T-cell (primary cell): ENCODE data around the gene FXYD6. TPM values are rescaled to one million over a fixed set of nuclear protein-coding genes. Genes with fewer than 3 reads are reported as not detected.
A peak's percentile ranks its signal among the peaks of the same experiment; 100 is the strongest.

Experiments
- ATAC-seq, 4 experiments: fragments of 200-7000 bp in 3 of 4; fragments of 150-1000 bp in 1 of 4; cut with Tn5 transposase; replicated peaks in 1 of 4; 1 replicate in 3 of 4; 2 replicates in 1 of 4; pipeline ENCODE4 v1.10.0; 2021; ENCODE audit warnings: moderate library complexity in 3 of 4, mild to moderate bottlenecking in 2 of 4, moderate number of reproducible peaks in 1 of 4
- CTCF ChIA-PET, 2 donors: fragments of 300-600 bp; sonication (Branson Sonifier 250); formaldehyde crosslinking; loops; one replicate each; lab custom pipeline; 2022; ENCODE audit warnings: antibody characterized with exemption in 2 of 2; lab: Charles Lee
- POLR2A ChIA-PET, 2 donors: fragments of 300-600 bp; sonication (Branson Sonifier 250); formaldehyde crosslinking; loops; one replicate each; lab custom pipeline; 2022; ENCODE audit warnings: antibody characterized with exemption in 2 of 2; lab: Charles Lee
- DNase-seq, 35 experiments: peaks; one replicate each; pipeline versions ENCODE4 v3.0.0 to v3.0.0-alpha.2; 2013 to 2023
- H3K27ac ChIP-seq: one replicate; pipeline ENCODE4 v1.5.1; 2013; ENCODE audit warnings: low read length
- H3K27me3 ChIP-seq, 2 experiments: replicated peaks in 1 of 2; 1 replicate in 1 of 2; 2 replicates in 1 of 2; pipeline versions ENCODE4 v1.6.1 to v1.7.0; 2013; ENCODE audit warnings: low read length in 1 of 2, mixed read lengths in 1 of 2; ENCODE audit not compliant: control insufficient read depth in 2 of 2, insufficient read depth in 2 of 2; ENCODE audit errors: extremely low read depth in 1 of 2
- H3K36me3 ChIP-seq, 2 donors: 1 replicate in 1 of 2; 2 replicates in 1 of 2; pipeline versions ENCODE4 v1.6.1 to v1.7.0; 2013; ENCODE audit warnings: low read length in 1 of 2; ENCODE audit not compliant: control insufficient read depth in 2 of 2, insufficient read depth in 1 of 2; ENCODE audit errors: extremely low read depth in 1 of 2
- H3K4me1 ChIP-seq, 2 experiments: 1 replicate in 1 of 2; 2 replicates in 1 of 2; pipeline versions ENCODE4 v1.6.1 to v1.7.0; 2013; ENCODE audit warnings: low read length in 2 of 2, mixed read lengths in 1 of 2; ENCODE audit not compliant: insufficient read depth in 2 of 2, control insufficient read depth in 1 of 2; ENCODE audit errors: extremely low read depth in 1 of 2
- H3K4me3 ChIP-seq, 2 donors: 1 replicate in 1 of 2; 2 replicates in 1 of 2; pipeline versions ENCODE4 v1.5.1 to v1.7.0; 2013; ENCODE audit warnings: mild to moderate bottlenecking in 2 of 2, low read length in 1 of 2, moderate library complexity in 1 of 2; ENCODE audit not compliant: control insufficient read depth in 1 of 2; ENCODE audit errors: extremely low read depth in 1 of 2
- H3K9me3 ChIP-seq: 2 replicates; pipeline ENCODE4 v1.7.0; 2013
- H3K27ac Mint-ChIP-seq, 2 donors: one replicate each; pipeline ENCODE4 v1.8.0; 2020 to 2021; ENCODE audit warnings: mild to moderate bottlenecking in 2 of 2, mixed read lengths in 2 of 2
- H3K27me3 Mint-ChIP-seq, 2 donors: one replicate each; pipeline ENCODE4 v1.8.0; 2021 to 2022; ENCODE audit warnings: mixed read lengths in 2 of 2
- H3K36me3 Mint-ChIP-seq: one replicate; pipeline ENCODE4 v1.8.0; 2021; ENCODE audit warnings: mixed read lengths
- H3K4me1 Mint-ChIP-seq, 3 donors: one replicate each; pipeline ENCODE4 v1.8.0; 2020 to 2022; ENCODE audit warnings: mixed read lengths in 3 of 3, mild to moderate bottlenecking in 1 of 3
- H3K4me3 Mint-ChIP-seq, 3 donors: one replicate each; pipeline ENCODE4 v1.8.0; 2020 to 2022; ENCODE audit warnings: mild to moderate bottlenecking in 3 of 3, mixed read lengths in 3 of 3, moderate library complexity in 3 of 3
- H3K9me3 Mint-ChIP-seq, 3 donors: one replicate each; pipeline ENCODE4 v1.8.0; 2020 to 2022; ENCODE audit warnings: mixed read lengths in 3 of 3
- WGBS: methylation state at CpG from one replicate; pipeline ENCODE4 v1.1.5; 2013; ENCODE audit warnings: missing lambda C conversion rate; ENCODE audit not compliant: insufficient coverage; 5-methylcytosine and 5-hydroxymethylcytosine counted together
- total RNA-seq, 35 experiments: library from RNA in 6 of 35; stranded (reverse) in 6 of 35; fragments of 120-200 nt in 1 of 35; gene quantifications; one replicate each; pipeline versions ENCODE4 v1.2.1 to v1.2.4 and lab custom pipeline; 2013 to 2026

Gene FXYD6
- total RNA-seq, 5 donors from 2014 or later (not counting 1 experiment from before 2014, with no cell fraction given), result 0.38 to 0.73 (median 0.53) TPM; not detected in 2

DNA sequence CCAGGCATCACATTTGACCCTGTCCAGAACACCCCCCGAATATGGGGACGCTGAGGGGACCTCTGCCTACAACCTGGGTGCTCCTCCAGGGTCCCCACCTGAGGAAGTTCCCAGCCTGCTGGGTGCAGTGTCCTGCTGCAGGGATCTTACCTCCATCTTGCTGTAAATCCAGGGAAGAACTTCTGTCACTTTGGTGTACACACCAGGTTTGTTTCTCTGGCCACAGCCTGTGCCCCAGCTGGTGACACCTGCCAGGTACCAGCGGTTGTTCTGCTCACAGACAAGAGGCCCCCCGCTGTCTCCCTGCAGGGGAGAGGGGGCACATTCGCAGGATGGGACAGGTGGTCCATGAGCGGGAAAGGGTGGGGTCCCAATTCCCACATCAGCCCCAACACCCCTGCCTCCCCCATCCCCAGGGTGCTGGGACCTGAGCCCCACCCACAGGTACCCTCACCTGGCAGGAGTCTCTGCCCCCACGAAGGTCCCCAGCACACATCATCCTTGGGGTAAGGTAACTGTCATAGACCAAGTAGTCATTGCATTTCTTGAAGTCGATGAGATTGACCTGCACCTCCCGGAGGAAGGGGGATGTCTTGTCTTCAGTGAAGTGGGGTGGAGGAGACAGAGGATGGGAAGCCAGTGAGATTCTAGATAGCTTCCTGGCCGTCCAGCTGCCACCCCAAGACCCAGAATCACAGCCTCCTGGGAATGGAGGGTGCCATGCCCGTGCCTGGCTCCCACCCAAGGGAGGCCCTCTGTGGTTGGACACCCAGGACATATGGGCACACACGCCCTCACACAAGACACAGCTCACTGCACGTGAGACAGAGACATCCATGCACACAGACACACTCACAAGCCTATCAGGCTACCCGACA is 27.3 kb upstream of the FXYD6 start:
- 80% methylated on average over 10 of the region's 14 CpGs for whole genome bisulfite sequencing
- peak in 1 of 35 experiments; percentile 0 for DNase-seq
- POLR2A ChIA-PET, result interaction anchor here in 1 of 2 donors (0.5 kb wide), 1 partner anchor 71 kb away, joined by 5 read pairs; no protein-coding TSS in a partner anchor

DNA sequence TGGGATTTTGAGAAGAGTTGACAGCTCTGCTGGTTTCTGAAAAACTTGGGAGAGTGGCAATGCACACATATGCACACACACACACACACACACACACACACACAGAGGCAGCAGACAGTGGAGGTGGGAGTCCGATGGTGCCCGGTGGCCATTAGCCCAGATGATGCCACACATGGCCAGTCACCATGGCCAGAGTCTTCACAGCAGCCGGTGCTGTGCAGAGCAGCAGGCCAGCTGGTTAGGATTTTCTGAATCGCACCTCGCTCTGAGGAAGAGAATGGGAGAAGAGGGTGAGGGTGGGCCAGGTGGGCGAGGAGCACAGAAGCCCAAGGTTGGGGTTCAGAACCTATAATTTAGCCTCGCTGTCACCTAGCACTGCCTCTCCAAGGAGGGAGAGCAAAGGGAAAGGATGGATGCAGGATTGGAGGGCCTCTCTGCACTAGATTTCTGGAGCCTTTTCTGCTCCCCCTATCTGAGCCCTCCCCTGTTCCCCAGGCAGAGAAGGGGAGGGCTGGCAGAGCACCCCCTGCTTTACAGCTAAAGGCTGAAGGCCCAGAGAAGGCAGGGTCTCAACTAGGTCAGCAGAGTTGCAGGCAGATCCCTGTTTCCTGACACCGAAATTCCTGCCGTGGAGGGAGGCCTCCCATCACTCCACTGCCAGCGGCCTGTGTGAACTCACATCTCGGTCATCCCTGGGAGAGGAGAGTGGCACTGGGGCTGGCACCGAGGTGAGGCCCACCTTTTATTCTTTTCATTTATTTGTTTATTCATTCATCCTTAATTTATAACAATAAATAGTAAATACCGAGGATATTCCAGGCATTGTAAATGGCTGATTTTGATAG is 25.8 kb upstream of the FXYD6 start:
- H3K9me3 ChIP-seq, result no peaks in the 10 kb centered on the region
- CTCF ChIA-PET, result no interaction called here
- WGBS, result 83% methylated on average over 4 of the region's 13 CpGs
- H3K27me3 ChIP-seq, result peaks cover 0 to 10% of the 10 kb centered on the region in 2 experiments
- Mint-ChIP-seq H3K27me3 (no peaks in the 10 kb centered on the region), H3K4me1 (peaks cover 0 to 8% (median 5%) of the 10 kb centered on the region in 3 donors), H3K27ac (no peak overlapping the region), H3K9me3 (no peaks in the 10 kb centered on the region), H3K4me3 (no peak overlapping the region), H3K36me3 (no peaks in the 10 kb centered on the region)
- DNase-seq, result no peak
- POLR2A ChIA-PET, result no interaction called here
- H3K4me3 ChIP-seq, result no peak overlapping the region
- H3K27ac ChIP-seq, result no peak overlapping the region
- H3K36me3 ChIP-seq, result no peaks in the 10 kb centered on the region
- no peak for ATAC-seq
- H3K4me1 ChIP-seq, result peaks cover 0 to 3% of the 10 kb centered on the region in 2 experiments

More for the DNA sequence above, 27.3 kb upstream of the FXYD6 start:
- Histone ChIP-seq H3K4me3 (no peak overlapping the region), H3K27ac (no peak overlapping the region), H3K4me1 (peaks cover 0 to 7% of the 10 kb centered on the region in 2 experiments), H3K36me3 (no peaks in the 10 kb centered on the region), H3K27me3 (peaks cover 0 to 4% of the 10 kb centered on the region in 2 experiments), H3K9me3 (no peaks in the 10 kb centered on the region)
- Mint-ChIP-seq H3K4me1 (peaks cover 4 to 15% (median 13%) of the 10 kb centered on the region in 3 donors), H3K36me3 (no peaks in the 10 kb centered on the region), H3K27me3 (peaks cover 0 to 6% of the 10 kb centered on the region in 2 donors), H3K27ac (no peak overlapping the region), H3K4me3 (no peak overlapping the region), H3K9me3 (no peaks in the 10 kb centered on the region)
- ATAC-seq, result no peak
- CTCF ChIA-PET, result no interaction called here

DNA sequence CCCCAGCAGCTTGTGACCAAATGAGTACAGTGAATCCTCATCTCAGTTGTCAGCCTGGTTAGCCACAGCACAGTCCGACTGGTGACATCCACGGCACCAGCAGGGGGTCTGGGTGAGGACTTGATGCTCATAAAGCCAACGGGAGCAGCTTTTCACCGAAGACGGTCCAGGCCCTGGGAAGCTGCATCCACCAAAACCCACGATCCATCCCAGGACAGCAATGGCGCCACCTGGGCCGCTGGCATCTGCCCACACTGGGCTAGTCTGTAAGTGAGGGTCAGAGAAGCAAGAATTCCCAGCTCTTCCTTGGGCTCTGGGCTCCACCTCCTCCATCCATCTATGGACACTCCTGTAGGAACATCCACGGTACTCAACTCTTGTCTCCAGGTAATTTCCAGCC is 25.1 kb upstream of the FXYD6 start:
- Histone ChIP-seq H3K27me3 (peaks cover 0 to 15% of the 10 kb centered on the region in 2 experiments), H3K4me1 (no peaks in the 10 kb centered on the region), H3K9me3 (no peaks in the 10 kb centered on the region), H3K36me3 (no peaks in the 10 kb centered on the region), H3K27ac (no peak overlapping the region), H3K4me3 (no peak overlapping the region)
- Mint-ChIP-seq H3K4me1 (peaks cover 0 to 8% (median 5%) of the 10 kb centered on the region in 3 donors), H3K36me3 (no peaks in the 10 kb centered on the region), H3K9me3 (no peaks in the 10 kb centered on the region), H3K27me3 (peaks cover 0 to 1% of the 10 kb centered on the region in 2 donors), H3K4me3 (no peak overlapping the region), H3K27ac (no peak overlapping the region)
- ChIA-PET POLR2A (no interaction called here), CTCF (no interaction called here)
- 85% methylated on average over 6 of the region's 9 CpGs for WGBS
- no peak for DNase-seq
- no peak for ATAC-seq

DNA sequence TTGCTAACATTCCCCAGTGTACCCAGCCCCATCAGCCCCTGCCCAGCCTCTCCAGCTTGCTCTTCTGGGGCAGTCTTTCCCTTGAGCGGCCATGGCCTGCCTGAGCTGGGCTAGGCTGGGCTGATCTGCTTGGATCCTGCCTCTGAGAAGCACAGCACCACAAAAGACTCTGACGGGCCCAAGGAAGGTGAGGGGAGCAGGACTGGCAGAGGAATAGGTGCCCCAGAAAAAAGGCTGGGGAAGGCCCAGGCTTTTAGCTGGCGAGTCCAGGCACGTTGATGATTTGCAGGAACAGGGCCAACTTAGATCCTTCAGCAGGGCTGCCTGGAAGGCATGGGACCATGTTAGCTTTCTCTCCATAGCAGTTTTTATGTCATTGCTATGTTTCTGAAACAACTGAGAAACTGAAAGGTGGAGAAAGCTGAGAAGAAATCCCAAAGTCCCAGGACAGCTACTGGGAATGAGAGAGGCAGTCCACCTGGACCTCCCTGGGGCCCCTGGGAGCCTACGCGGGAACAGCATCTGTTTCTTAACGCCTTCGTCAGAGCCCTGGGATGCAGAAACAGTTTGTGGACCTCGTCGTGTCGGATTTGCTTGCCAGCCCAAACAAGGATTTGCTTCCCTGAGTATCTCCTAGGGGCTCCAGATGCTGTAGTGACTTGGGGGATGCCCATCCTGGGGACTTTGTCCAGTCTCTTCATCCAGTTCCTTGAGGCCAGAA is 24.4 kb upstream of the FXYD6 start:
- peaks cover 4 to 6% of the 10 kb centered on the region in 2 donors for H3K27me3 Mint-ChIP-seq
- no peak overlapping the region for H3K27ac ChIP-seq
- no peak for ATAC-seq
- WGBS, result 94% methylated on average over 10 of the region's 11 CpGs
- no peak overlapping the region for H3K27ac Mint-ChIP-seq
- H3K4me1 ChIP-seq, result no peaks in the 10 kb centered on the region
- no peak overlapping the region for H3K4me3 Mint-ChIP-seq
- H3K36me3 ChIP-seq, result no peaks in the 10 kb centered on the region
- peak in 1 of 35 experiments; percentile 3 for DNase-seq
- H3K4me3 ChIP-seq, result no peak overlapping the region
- H3K9me3 ChIP-seq, result no peaks in the 10 kb centered on the region
- no peaks in the 10 kb centered on the region for H3K36me3 Mint-ChIP-seq
- ChIA-PET CTCF (no interaction called here), POLR2A (no interaction called here)
- peaks cover 0 to 15% of the 10 kb centered on the region in 2 experiments for H3K27me3 ChIP-seq
- H3K4me1 Mint-ChIP-seq, result peaks cover 0 to 8% (median 5%) of the 10 kb centered on the region in 3 donors
- no peaks in the 10 kb centered on the region for H3K9me3 Mint-ChIP-seq

DNA sequence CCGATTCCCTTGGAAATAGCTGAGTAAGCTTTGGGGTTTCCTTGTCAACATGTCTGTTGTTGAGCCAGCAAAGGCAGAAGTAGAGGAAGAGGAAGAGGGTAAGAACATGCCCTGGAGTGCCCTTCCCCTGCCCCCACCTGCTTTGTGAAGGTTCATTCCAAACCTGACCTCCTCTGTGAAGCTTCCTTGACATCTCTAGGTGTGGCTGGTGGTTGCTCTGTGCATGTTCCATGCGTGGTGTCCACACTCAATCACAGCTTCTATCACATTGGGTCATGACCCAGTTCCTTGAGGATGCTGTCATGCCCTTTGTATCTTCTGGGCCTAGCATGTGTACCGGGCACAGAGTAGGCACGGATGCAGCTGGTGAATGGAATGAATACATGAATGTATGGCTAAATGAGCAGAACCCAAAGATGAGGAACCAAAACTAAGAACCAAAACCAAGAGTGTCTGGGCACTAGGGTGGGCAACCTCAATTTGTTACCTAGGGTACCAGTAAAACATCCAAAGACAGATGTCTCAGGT is 23.7 kb upstream of the FXYD6 start:
- ChIA-PET CTCF (no interaction called here), POLR2A (no interaction called here)
- no peak overlapping the region for H3K4me3 Mint-ChIP-seq
- Histone ChIP-seq H3K27ac (no peak overlapping the region), H3K27me3 (peaks cover 0 to 15% of the 10 kb centered on the region in 2 experiments), H3K9me3 (no peaks in the 10 kb centered on the region), H3K4me1 (no peaks in the 10 kb centered on the region), H3K4me3 (no peak overlapping the region), H3K36me3 (no peaks in the 10 kb centered on the region)
- H3K36me3 Mint-ChIP-seq, result no peaks in the 10 kb centered on the region
- H3K27ac Mint-ChIP-seq, result no peak overlapping the region
- ATAC-seq, result peak in 1 of 4 experiments; percentile 32
- peaks cover 0 to 8% (median 5%) of the 10 kb centered on the region in 3 donors for H3K4me1 Mint-ChIP-seq
- peaks cover 4 to 6% of the 10 kb centered on the region in 2 donors for H3K27me3 Mint-ChIP-seq
- DNase-seq, result peak in 1 of 35 experiments; percentile 15
- WGBS, result 60% methylated on average over 1 of the region's 4 CpGs
- no peaks in the 10 kb centered on the region for H3K9me3 Mint-ChIP-seq
